ENCODE data around the gene WEE2. TPM values are rescaled to one million over a fixed set of nuclear protein-coding genes. Genes with fewer than 3 reads are reported as not detected.

WEE2 gene
- total and polyA plus RNA-seq, 9 of the 15 experiments (the other 6 are each of a cell fraction or from before 2014, with no cell fraction given), result not detected

- TF ChIP-seq ZBTB12 (CRISPR knock-in tag; IDR thresholded peaks at IDR 0.05), result no peak
- TF ChIP-seq JUND (IDR thresholded peaks at IDR 0.05; ENCODE audit: borderline replicate concordance, low read depth, low read length), result peak; percentile 71
- no peak; the same call in 2 of the 3 replicates for TF ChIP-seq JUND (tag; IDR thresholded peaks at IDR 0.05; ENCODE audit: borderline replicate concordance, low read depth, low read length)
- TF ChIP-seq RBFOX2 (IDR thresholded peaks at IDR 0.05; ENCODE audit: low read depth, low read length), result 0 out of 2 replicates have a peak, but pooled peaks have one; percentile 35
- 0 out of 4 replicates have a peak, but pooled peaks of 1 of the 2 experiments have one; percentile 42 for TF ChIP-seq NONO (IDR thresholded peaks at IDR 0.05; ENCODE audit: low read depth in 2 of 2, low read length in 1 of 2)
- no peak for TF ChIP-seq SMC3 (conservative IDR thresholded peaks at IDR 0.05; ENCODE audit: insufficient read depth, low read depth, low read length)
- no peak for TF ChIP-seq NCOR1 (IDR thresholded peaks at IDR 0.05)
- TF ChIP-seq SOX6 (IDR thresholded peaks at IDR 0.05), result no peak
- TF ChIP-seq ZNF239 (CRISPR knock-in tag; IDR thresholded peaks at IDR 0.05), result no peak
- no peak for TF ChIP-seq ZNF766 (CRISPR knock-in tag; conservative IDR thresholded peaks at IDR 0.05)
- TF ChIP-seq ZC3H8 (IDR thresholded peaks at IDR 0.05), result no peak; the same call in 1 of the 2 replicates
- no peak for TF ChIP-seq ZHX1 (conservative IDR thresholded peaks at IDR 0.05; ENCODE audit: low read length)
- TF ChIP-seq FOXJ2 (tag; IDR thresholded peaks at IDR 0.05), result no peak
- TF ChIP-seq XRCC5 (IDR thresholded peaks at IDR 0.05; ENCODE audit: low read depth, low read length), result no peak
- TF ChIP-seq MEIS2 (IDR thresholded peaks at IDR 0.05; ENCODE audit: partially characterized antibody), result no peak
- TF ChIP-seq ZNF134 (CRISPR knock-in tag; conservative IDR thresholded peaks at IDR 0.05), result no peak
- TF ChIP-seq NFIC (IDR thresholded peaks at IDR 0.05), result no peak
- TF ChIP-seq ETS1 (conservative IDR thresholded peaks at IDR 0.05; ENCODE audit: control insufficient read depth, low read depth, low read length), result no peak
- no peak for TF ChIP-seq CC2D1A (IDR thresholded peaks at IDR 0.05)
- no peak for TF ChIP-seq CBX5 (IDR thresholded peaks at IDR 0.05; ENCODE audit: borderline replicate concordance, low read depth)
- TF ChIP-seq ZNF311 (CRISPR knock-in tag; IDR thresholded peaks at IDR 0.05), result no peak
- no peak for TF ChIP-seq ZNF124 (CRISPR knock-in tag; IDR thresholded peaks at IDR 0.05)
These were observed 29.1 kb downstream of the WEE2 start (continued) for GRCh38 chr7:141737118-141737835.

Data from K562 (cell line).